Activated CD4-positive, alpha-beta T cell treated with anti-CD3 and anti-CD28 coated beads, Interleukin-2, Interleukin-6, amounts not matched to agents 100 ng/mL and 50 ng/mL, durations not matched to agents 16 hours and 8 hours (primary cell): ENCODE data around the gene GSK3A.

Experiments used
- DNase-seq: peaks from one replicate; pipeline ENCODE4 v3.0.0-alpha.2; 2020

The GSK3A gene

DNA sequence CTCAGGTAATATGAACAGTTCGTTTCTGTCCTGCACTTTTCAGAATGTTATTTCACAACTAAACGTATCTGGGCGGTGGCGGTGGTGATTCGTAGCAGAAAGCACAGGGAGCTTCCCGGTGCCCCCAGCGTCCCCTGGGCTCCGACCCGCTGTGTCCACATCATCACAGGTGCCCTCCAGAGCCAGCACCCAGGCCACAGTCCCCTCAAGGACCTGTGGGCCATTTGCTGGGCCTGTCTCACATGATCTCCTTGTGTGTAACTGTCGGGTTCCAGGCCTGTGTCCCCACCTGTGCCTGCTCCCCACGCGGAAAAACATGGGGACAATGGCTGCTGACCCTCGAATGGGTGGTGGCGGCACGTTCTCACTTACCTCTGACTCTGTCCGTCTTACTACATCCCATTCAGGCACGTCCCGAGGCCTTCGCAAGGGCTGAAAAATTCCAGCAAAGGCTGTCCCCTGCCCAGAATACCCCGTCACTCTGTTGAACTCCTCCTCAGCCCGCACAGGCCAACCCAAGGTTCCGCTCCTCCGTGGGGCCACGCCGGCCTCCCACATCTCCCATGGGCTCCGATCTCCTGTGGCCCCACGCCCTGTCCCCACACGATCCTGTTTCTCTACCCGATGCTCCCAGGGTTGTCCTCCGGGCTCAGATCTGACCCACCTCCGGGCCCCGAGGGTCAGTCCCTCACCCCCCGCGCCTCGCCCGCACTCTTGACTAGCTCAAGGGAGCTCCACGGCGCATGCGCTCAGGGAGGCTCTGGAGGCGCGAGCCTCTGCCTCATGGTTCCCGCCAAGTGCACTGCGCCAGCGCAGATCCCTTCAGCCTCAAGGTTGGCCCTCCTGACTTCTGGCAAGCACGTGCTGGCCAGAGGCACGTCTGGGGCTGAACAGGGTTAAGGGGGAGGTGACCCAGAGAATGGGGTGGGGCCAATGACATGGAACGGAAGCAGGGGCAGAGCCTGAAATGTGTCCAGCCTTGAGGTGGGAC lies 46.1 kb downstream of the GSK3A start:
- no peak for DNase-seq

DNA sequence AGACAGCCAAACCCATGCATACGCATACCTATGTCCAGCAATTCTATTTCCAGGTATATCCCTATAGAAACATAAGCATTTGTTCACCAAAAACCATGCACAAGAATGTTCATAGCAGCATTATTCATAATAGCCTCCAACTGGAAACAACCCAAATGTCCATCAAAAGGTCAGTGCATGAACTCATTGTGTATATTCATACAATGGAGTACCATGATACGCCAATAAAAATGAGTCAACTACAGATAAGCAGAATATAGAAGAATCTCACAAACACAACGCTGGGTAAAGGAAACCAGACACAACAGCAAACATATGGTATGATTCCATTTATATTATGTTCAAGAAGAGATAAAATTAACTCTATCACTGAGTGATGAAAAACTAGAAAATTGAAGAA lies 48.7 kb downstream of the GSK3A start:
- no peak for DNase-seq

DNA sequence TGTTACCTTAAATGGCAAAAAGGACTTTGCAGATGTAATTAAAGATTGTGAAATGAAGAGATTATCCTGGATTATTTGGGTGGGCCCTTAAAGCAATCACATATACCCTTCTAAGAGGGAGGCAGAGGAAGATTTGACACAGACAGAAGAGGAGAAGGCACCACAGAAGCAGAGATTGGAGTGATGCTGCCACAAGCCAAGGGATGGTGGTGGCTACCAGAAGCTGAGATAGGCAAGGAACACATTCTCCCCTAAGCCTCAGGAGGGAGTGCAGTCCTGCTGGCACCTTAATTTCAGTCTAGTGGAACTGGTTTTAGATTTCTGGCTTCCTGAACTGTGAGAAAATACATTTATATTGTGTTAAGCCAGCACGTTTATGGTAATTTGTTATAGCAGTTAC lies 49.1 kb downstream of the GSK3A start:
- no peak for DNase-seq

DNA sequence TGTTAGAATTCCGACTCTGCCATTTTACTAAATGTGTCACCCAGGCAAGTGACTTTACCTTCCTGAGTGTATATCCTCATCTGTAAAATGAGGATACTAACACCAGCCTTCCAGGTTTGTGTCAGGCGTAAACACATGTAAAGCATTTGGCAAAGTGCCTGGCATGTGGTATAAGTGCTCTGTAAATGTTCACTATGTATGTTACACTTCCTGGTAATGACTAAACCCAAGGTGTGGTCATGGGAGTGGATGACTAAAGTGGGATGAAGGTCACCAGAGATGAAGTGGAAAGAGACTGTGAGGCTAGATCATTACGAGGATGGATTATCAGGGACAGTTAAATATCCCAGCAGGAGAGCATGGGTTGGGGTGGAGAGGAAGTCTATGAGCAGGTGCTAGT lies 50.5 kb downstream of the GSK3A start:
- peak; percentile 40 for DNase-seq

DNA sequence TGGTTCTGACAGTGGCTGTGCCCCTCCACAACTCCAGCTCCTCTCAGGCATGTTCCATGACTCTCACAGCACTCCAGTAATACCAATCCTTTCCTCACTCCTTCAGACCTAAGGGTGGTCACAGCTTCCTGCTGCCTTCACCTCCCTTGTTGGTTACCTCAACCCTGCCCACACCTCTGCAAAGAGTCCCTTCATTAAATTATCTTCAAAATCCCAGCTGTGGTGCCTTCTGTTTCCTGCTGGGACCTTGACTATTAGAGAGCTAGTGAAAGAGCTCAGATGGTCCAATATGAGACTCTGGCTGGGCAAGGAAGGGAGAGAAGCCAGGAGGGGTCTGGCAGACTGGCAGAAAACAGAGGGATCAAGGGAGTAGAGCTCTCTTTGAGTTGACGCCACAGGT lies 51.1 kb downstream of the GSK3A start:
- DNase-seq, result no peak

DNA sequence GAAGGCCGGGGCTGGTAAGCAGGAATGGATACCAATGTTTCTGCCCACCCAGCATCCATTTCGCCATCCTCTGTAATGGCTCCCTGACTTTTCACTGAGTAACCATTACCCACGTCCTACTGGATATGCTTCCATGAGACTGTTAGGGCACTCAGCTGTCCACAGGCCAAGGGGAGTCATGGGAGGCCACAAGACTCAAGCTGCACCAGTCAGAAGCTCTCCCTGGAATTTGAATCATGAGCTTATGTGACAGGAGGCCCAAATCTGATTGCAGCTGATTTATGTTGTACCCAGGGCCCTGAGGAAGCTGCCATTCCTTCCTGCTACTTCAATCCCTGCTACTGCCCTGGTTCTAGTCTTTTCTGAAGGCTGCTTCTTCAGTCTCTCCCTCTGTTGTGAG lies 53.3 kb downstream of the GSK3A start:
- no peak for DNase-seq

DNA sequence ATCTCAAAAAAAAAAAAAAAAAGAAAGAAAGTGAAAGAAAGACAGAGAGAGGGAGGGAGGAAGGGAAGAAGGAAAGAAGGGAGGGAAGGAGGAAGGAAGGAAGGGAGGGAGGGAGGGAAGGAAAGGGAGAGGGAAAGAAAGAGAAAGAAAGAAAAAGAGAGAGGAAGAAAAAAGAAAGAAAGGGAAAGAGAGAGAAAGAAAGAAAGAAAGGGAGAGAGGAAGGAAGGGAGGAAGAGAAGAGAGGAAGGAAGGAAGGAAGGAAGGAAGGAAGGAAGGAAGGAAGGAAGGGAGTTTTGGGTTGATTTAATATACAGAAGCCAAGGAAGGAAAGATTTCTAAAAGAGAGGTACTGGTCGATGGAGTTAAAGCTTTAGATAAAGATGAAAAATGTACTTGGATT lies 53.7 kb downstream of the GSK3A start:
- no peak for DNase-seq

DNA sequence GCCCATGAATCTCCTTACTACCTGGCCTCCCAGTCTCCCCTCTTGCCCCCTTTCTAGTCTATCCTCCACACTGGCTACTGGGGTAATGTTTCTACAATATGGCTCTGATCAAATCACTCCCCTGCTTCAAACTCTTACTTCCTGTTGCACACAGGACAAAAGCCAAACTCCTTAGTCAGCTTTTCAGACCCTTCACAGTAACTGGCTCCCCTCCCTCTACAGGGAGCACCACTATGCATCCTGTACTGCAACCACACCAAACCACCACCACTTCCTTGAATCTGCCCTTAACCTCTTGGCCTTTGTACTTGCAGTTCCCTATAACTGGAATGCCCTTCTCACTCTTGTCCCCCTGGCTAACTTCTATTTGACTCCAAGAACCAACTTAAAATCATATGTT lies 57.1 kb downstream of the GSK3A start:
- peak; percentile 64 for DNase-seq

DNA sequence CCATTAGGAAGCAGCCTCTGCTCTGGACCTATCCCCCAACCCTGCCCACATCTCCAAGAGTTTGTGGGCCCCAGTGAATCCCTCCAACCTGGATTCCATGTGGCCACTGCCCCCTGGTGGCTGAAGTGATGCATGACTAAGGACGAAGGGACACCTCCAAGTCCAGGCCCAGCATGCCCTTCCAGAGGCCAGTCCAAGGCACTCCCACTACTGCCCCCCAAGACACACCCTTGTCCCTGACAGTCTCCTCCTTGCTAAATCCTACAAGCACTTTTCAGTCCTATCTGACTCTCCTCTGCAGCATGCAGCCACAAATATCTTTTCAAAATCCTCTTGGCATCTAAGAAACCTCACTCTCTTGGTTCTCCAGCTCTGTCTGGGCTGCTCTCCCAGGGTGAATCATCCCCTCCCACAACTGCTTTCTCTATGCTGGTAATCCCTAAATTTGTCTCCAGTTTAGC lies 58.0 kb downstream of the GSK3A start:
- DNase-seq, result peak; percentile 83
